CD14-positive monocyte (primary cell): ENCODE data around the gene EDN2. TPM values are rescaled to one million over a fixed set of nuclear protein-coding genes. Genes with fewer than 3 reads are reported as not detected.

ENCODE experiments used
- DNase-seq, 3 donors: peaks; one replicate each; pipeline ENCODE4 v3.0.0-alpha.2; 2011 to 2022
- H2AFZ ChIP-seq: 2 replicates; pipeline ENCODE4 v1.6.0; 2012; ENCODE audit warnings: mild to moderate bottlenecking, low read depth, low read length, inconsistent platforms; ENCODE audit not compliant: insufficient read depth, poor library complexity, severe bottlenecking
- H3K27ac ChIP-seq, 2 donors: 1 replicate in 1 of 2; 2 replicates in 1 of 2; pipeline ENCODE4 v1.5.1; 2012 to 2013; ENCODE audit warnings: low read length in 2 of 2, control low read depth in 1 of 2, inconsistent platforms in 1 of 2, low read depth in 1 of 2, mild to moderate bottlenecking in 1 of 2
- H3K27me3 ChIP-seq, 2 donors: one replicate each; pipeline versions ENCODE4 v1.6.0 to v1.6.1; 2011 to 2013; ENCODE audit warnings: low read length in 2 of 2; ENCODE audit not compliant: control insufficient read depth in 2 of 2, insufficient read depth in 2 of 2
- H3K36me3 ChIP-seq, 2 donors: replicated peaks in 1 of 2; 1 replicate in 1 of 2; 2 replicates in 1 of 2; pipeline versions ENCODE4 v1.5.1 to v1.6.1; 2012 to 2013; ENCODE audit warnings: low read length in 2 of 2, control low read depth in 1 of 2, inconsistent platforms in 1 of 2, mild to moderate bottlenecking in 1 of 2; ENCODE audit not compliant: insufficient read depth in 2 of 2, control insufficient read depth in 1 of 2
- H3K4me1 ChIP-seq, 2 donors: 1 replicate in 1 of 2; 2 replicates in 1 of 2; pipeline versions ENCODE4 v1.5.1 to v1.6.1; 2012 to 2013; ENCODE audit warnings: low read length in 2 of 2, control low read depth in 1 of 2, inconsistent platforms in 1 of 2, mild to moderate bottlenecking in 1 of 2, moderate library complexity in 1 of 2; ENCODE audit not compliant: insufficient read depth in 2 of 2, control insufficient read depth in 1 of 2
- H3K4me2 ChIP-seq: replicated peaks from 2 replicates; pipeline ENCODE3; 2012; ENCODE audit warnings: low read length, moderate library complexity, mild to moderate bottlenecking; ENCODE audit not compliant: poor library complexity, severe bottlenecking; ENCODE audit errors: extremely low read depth
- H3K4me3 ChIP-seq, 3 experiments: fragments of 200-600 bp in 1 of 3; sonication (generic) in 1 of 3; replicated peaks in 1 of 3; 1 replicate in 2 of 3; 2 replicates in 1 of 3; pipeline ENCODE4 v1.5.1; 2011 to 2013; ENCODE audit warnings: low read length in 3 of 3, mild to moderate bottlenecking in 3 of 3, control low read depth in 2 of 3, low read depth in 2 of 3, inconsistent platforms in 1 of 3, moderate library complexity in 1 of 3
- H3K79me2 ChIP-seq: 2 replicates; pipeline ENCODE4 v1.6.0; 2012; ENCODE audit warnings: mild to moderate bottlenecking, control low read depth, inconsistent platforms, low read length, moderate library complexity; ENCODE audit not compliant: insufficient read depth
- H3K9ac ChIP-seq: 2 replicates; pipeline ENCODE4 v1.6.0; 2017; ENCODE audit warnings: low read length, mild to moderate bottlenecking; ENCODE audit not compliant: insufficient read depth, poor library complexity, severe bottlenecking
- H3K9me3 ChIP-seq, 2 donors: replicated peaks in 1 of 2; 1 replicate in 1 of 2; 2 replicates in 1 of 2; pipeline versions ENCODE4 v1.5.1 to v1.6.1; 2012 to 2013; ENCODE audit warnings: low read length in 2 of 2, control low read depth in 1 of 2; ENCODE audit not compliant: control insufficient read depth in 1 of 2, insufficient read depth in 1 of 2
- H4K20me1 ChIP-seq: 2 replicates; pipeline ENCODE4 v1.6.0; 2012; ENCODE audit warnings: mild to moderate bottlenecking, low read length, control low read depth, moderate library complexity; ENCODE audit not compliant: insufficient read depth
- H3K27ac Mint-ChIP-seq, 7 donors: one replicate each; pipeline ENCODE4 v1.8.0; 2020; ENCODE audit warnings: mild to moderate bottlenecking in 7 of 7, mixed read lengths in 7 of 7, moderate library complexity in 6 of 7, inconsistent platforms in 2 of 7
- H3K27me3 Mint-ChIP-seq, 3 donors: one replicate each; pipeline ENCODE4 v1.8.0; 2021 to 2022; ENCODE audit warnings: low read depth in 3 of 3, mild to moderate bottlenecking in 3 of 3, mixed read lengths in 3 of 3, moderate library complexity in 3 of 3, inconsistent platforms in 1 of 3
- H3K36me3 Mint-ChIP-seq, 2 donors: one replicate each; pipeline ENCODE4 v1.8.0; 2020; ENCODE audit warnings: mixed read lengths in 2 of 2, inconsistent platforms in 1 of 2, mild to moderate bottlenecking in 1 of 2
- H3K4me1 Mint-ChIP-seq: one replicate; pipeline ENCODE4 v1.8.0; 2020; ENCODE audit warnings: mild to moderate bottlenecking, mixed read lengths
- H3K4me3 Mint-ChIP-seq, 2 donors: one replicate each; pipeline ENCODE4 v1.8.0; 2020; ENCODE audit warnings: mild to moderate bottlenecking in 2 of 2, mixed read lengths in 2 of 2, moderate library complexity in 1 of 2
- H3K9me3 Mint-ChIP-seq, 7 donors: one replicate each; pipeline ENCODE4 v1.8.0; 2020 to 2022; ENCODE audit warnings: mixed read lengths in 7 of 7, mild to moderate bottlenecking in 6 of 7, moderate library complexity in 6 of 7, inconsistent platforms in 2 of 7
- WGBS: methylation state at CpG from one replicate; pipeline ENCODE4 v1.1.5; 2013; ENCODE audit warnings: missing lambda C conversion rate; ENCODE audit not compliant: insufficient coverage; 5-methylcytosine and 5-hydroxymethylcytosine counted together
- intact Hi-C, 2 donors: fragments of 100-400 bp; cut with micrococcal nuclease; formaldehyde crosslinking; loops; one replicate each; pipeline versions ENCODE4 v1.15.0 to v1.15.1; 2023
- polyA plus RNA-seq, 3 donors: library from polyadenylated mRNA; depleted of rRNA in 1 of 3; unstranded in 2 of 3; stranded (reverse) in 1 of 3; fragments of 300-500 nt in 2 of 3; fragments of >200 nt in 1 of 3; fragmentation: Illumina TruSeq in 2 of 3; gene quantifications; 1 replicate in 2 of 3; 2 replicates in 1 of 3; pipeline ENCODE4 v1.2.3, GENCODE V29; 2012 to 2021
- TF ChIP-seq, protein P1 (sequence below): fragments of 200-600 bp; IDR thresholded peaks from one replicate; pipeline ENCODE4 v1.8.0; 2022; ENCODE audit warnings: antibody characterized with exemption, mild to moderate bottlenecking

EDN2 gene
- polyA plus RNA-seq, 3 donors: not detected

- WGBS: 100% methylated on average over 6 of the region's 11 CpGs
- H3K4me3 Mint-ChIP-seq: no peak overlapping the region
- H3K9me3 Mint-ChIP-seq: no peaks in the 10 kb centered on the region
- Histone ChIP-seq H3K9ac (no peak overlapping the region), H3K36me3 (no peaks in the 10 kb centered on the region), H4K20me1 (no peaks in the 10 kb centered on the region), H3K79me2 (no peaks in the 10 kb centered on the region), H3K9me3 (no peaks in the 10 kb centered on the region), H3K4me1 (no peaks in the 10 kb centered on the region), H3K27me3 (no peaks in the 10 kb centered on the region), H3K4me3 (no peak overlapping the region), H2AFZ (no peak overlapping the region), H3K4me2 (no peak overlapping the region), H3K27ac (no peak overlapping the region)
- no peak for DNase-seq
- H3K36me3 Mint-ChIP-seq: no peaks in the 10 kb centered on the region
- no peaks in the 10 kb centered on the region for H3K4me1 Mint-ChIP-seq
- TF ChIP-seq, protein P1, sequence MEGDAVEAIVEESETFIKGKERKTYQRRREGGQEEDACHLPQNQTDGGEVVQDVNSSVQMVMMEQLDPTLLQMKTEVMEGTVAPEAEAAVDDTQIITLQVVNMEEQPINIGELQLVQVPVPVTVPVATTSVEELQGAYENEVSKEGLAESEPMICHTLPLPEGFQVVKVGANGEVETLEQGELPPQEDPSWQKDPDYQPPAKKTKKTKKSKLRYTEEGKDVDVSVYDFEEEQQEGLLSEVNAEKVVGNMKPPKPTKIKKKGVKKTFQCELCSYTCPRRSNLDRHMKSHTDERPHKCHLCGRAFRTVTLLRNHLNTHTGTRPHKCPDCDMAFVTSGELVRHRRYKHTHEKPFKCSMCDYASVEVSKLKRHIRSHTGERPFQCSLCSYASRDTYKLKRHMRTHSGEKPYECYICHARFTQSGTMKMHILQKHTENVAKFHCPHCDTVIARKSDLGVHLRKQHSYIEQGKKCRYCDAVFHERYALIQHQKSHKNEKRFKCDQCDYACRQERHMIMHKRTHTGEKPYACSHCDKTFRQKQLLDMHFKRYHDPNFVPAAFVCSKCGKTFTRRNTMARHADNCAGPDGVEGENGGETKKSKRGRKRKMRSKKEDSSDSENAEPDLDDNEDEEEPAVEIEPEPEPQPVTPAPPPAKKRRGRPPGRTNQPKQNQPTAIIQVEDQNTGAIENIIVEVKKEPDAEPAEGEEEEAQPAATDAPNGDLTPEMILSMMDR: no peak
- no peak overlapping the region for H3K27ac Mint-ChIP-seq
- intact Hi-C loops: no loop called here
- H3K27me3 Mint-ChIP-seq: peaks cover 0 to 7% (median 2%) of the 10 kb centered on the region in 3 donors
Measured at GRCh38 chr1:41452704-41453290, 31.7 kb downstream of the EDN2 start.

GRCh38 chr1:41450747-41451285, 33.7 kb downstream of the EDN2 start:
- TF ChIP-seq, protein P1: no peak

More at GRCh38 chr1:41450747-41451285, 33.7 kb downstream of the EDN2 start:
- Histone ChIP-seq H3K4me2 (no peak overlapping the region), H3K27me3 (no peaks in the 10 kb centered on the region), H3K4me3 (no peak overlapping the region), H2AFZ (no peak overlapping the region), H4K20me1 (no peaks in the 10 kb centered on the region), H3K36me3 (no peaks in the 10 kb centered on the region), H3K79me2 (no peaks in the 10 kb centered on the region), H3K9ac (no peak overlapping the region), H3K27ac (no peak overlapping the region), H3K9me3 (no peaks in the 10 kb centered on the region), H3K4me1 (no peaks in the 10 kb centered on the region)
- Mint-ChIP-seq H3K27ac (no peak overlapping the region), H3K36me3 (no peaks in the 10 kb centered on the region), H3K4me1 (no peaks in the 10 kb centered on the region), H3K4me3 (no peak overlapping the region), H3K27me3 (peaks cover 0 to 8% (median 4%) of the 10 kb centered on the region in 3 donors), H3K9me3 (no peaks in the 10 kb centered on the region)
- 89% methylated on average over 7 of the region's 9 CpGs for WGBS
- intact Hi-C loops: no loop called here
- no peak for DNase-seq
